Loucy (cell line): Measurements from ENCODE around the gene RPTOR.

Experiments used
- H2AFZ ChIP-seq: fragments of 200-600 bp; sonication (generic); 2 replicates; pipeline ENCODE4 v1.6.0; 2016; ENCODE audit warnings: antibody characterized with exemption, mild to moderate bottlenecking, low read length, moderate library complexity
- H3F3A ChIP-seq: fragments of 200-600 bp; 2 replicates; pipeline ENCODE4 v1.6.0; 2016; ENCODE audit warnings: antibody characterized with exemption, low read depth, mild to moderate bottlenecking
- H3K27me3 ChIP-seq: fragments of 200-600 bp; sonication (generic); 2 replicates; pipeline ENCODE4 v1.6.1; 2014; ENCODE audit warnings: low read length, mild to moderate bottlenecking; ENCODE audit not compliant: insufficient read depth, poor library complexity, severe bottlenecking
- H3K36me3 ChIP-seq: fragments of 200-600 bp; sonication (generic); 2 replicates; pipeline ENCODE4 v1.6.1; 2016; ENCODE audit warnings: low read length; ENCODE audit not compliant: insufficient read depth
- H3K4me1 ChIP-seq: fragments of 200-600 bp; sonication (generic); 2 replicates; pipeline ENCODE4 v1.5.1; 2014; ENCODE audit warnings: low read length, mild to moderate bottlenecking; ENCODE audit not compliant: insufficient read depth, poor library complexity, severe bottlenecking
- H3K4me2 ChIP-seq: fragments of 200-600 bp; sonication (generic); 2 replicates; pipeline ENCODE4 v1.6.0; 2014; ENCODE audit warnings: antibody characterized with exemption, low read length, low read depth, mild to moderate bottlenecking; ENCODE audit not compliant: poor library complexity, severe bottlenecking
- H3K4me3 ChIP-seq: fragments of 200-600 bp; sonication (generic); 2 replicates; pipeline ENCODE4 v1.5.1; 2014; ENCODE audit warnings: low read length, mild to moderate bottlenecking, mixed read lengths; ENCODE audit not compliant: poor library complexity, severe bottlenecking
- H3K79me2 ChIP-seq: fragments of 200-600 bp; sonication (generic); 2 replicates; pipeline ENCODE4 v1.6.1; 2014; ENCODE audit warnings: low read length; ENCODE audit not compliant: insufficient read depth
- H3K9ac ChIP-seq: fragments of 200-600 bp; sonication (generic); 2 replicates; pipeline ENCODE4 v1.6.0; 2014; ENCODE audit warnings: mild to moderate bottlenecking, low read depth, low read length, moderate library complexity; ENCODE audit not compliant: poor library complexity, severe bottlenecking
- H3K9me2 ChIP-seq: fragments of 200-600 bp; sonication (generic); replicated peaks from 2 replicates; pipeline ENCODE4 v1.6.1; 2016; ENCODE audit warnings: low read depth, low read length, mixed read lengths
- H3K9me3 ChIP-seq: fragments of 200-600 bp; sonication (generic); 2 replicates; pipeline ENCODE4 v1.6.1; 2014; ENCODE audit warnings: mild to moderate bottlenecking, antibody characterized with exemption, low read length, low read depth; ENCODE audit not compliant: insufficient read depth
- H4K20me1 ChIP-seq: fragments of 200-600 bp; sonication (generic); 2 replicates; pipeline ENCODE4 v1.6.0; 2014; ENCODE audit warnings: antibody characterized with exemption, low read length, mild to moderate bottlenecking; ENCODE audit not compliant: insufficient read depth, poor library complexity, severe bottlenecking
- EZH2phosphoT487 ChIP-seq: fragments of 200-600 bp; IDR thresholded peaks from 2 replicates; pipeline ENCODE4 v1.6.1; 2018; ENCODE audit warnings: antibody characterized with exemption, mild to moderate bottlenecking, moderate library complexity, borderline replicate concordance
- TF ChIP-seq, protein P1 (sequence below): fragments of 200-600 bp; sonication (generic); conservative IDR thresholded peaks from 2 replicates; pipeline ENCODE4 v1.5.1; 2014; ENCODE audit warnings: mild to moderate bottlenecking, antibody characterized with exemption, low read length

The RPTOR gene

DNA sequence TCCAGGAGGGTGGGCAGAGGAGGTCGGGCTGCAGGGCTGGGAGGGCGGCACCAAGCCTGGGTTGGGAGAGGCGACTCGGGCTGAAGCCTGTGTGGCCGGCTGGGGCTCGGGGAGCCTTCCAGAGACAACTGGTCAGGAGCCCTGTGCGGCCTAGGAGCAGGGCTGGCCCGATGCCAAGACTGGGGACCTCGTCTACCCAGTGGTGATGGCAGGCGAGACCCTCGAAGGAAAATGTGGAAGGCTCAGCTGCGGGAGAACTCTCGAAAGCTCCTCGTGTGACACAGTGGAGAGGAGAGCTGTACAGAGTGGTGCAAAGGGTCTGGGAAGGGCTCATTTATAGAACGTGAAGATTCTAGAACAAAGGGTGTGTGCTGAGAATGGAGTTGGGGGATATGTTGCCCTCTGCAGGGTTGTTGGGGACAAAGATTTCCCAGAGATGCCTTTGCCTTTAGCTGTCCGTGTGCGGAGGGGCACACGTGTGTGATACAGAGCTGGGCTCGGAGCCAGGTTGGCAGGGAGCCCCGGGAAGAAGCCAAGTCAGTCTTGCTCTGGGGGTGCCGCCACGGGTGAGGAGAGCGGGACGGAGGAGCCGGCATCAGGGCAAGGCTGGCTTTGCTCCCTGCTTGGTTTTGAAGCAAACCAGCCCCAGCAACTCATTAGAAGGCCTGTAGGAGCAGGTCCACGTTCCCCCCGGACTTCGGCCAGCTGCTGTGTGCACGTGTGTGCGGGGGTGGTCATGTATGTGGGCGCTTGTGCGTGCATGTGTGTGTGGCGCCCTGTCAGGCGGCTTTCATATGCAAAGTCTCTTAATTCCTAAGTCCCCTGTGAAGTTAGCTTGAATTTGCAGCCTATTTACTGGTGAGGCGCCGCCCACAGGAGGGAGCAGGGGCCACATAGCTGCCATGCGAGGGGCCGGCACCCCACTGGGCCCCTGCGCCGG lies 314.6 kb downstream of the RPTOR start:
- Histone ChIP-seq H2AFZ (no peak overlapping the region), H3K9me3 (no peaks in the 10 kb centered on the region), H3K4me1 (peaks cover 29% of the 10 kb centered on the region), H4K20me1 (no peaks in the 10 kb centered on the region), H3K36me3 (peaks cover 7% of the 10 kb centered on the region; the same call in 1 of the 2 replicates), H3K4me3 (no peak overlapping the region), H3K79me2 (no peaks in the 10 kb centered on the region), H3K9me2 (no peaks in the 10 kb centered on the region), H3F3A (no peaks in the 10 kb centered on the region), H3K4me2 (no peak overlapping the region), H3K27me3 (no peaks in the 10 kb centered on the region), H3K9ac (no peak overlapping the region)
- TF ChIP-seq EZH2phosphoT487, result no peak
- TF ChIP-seq, protein P1, sequence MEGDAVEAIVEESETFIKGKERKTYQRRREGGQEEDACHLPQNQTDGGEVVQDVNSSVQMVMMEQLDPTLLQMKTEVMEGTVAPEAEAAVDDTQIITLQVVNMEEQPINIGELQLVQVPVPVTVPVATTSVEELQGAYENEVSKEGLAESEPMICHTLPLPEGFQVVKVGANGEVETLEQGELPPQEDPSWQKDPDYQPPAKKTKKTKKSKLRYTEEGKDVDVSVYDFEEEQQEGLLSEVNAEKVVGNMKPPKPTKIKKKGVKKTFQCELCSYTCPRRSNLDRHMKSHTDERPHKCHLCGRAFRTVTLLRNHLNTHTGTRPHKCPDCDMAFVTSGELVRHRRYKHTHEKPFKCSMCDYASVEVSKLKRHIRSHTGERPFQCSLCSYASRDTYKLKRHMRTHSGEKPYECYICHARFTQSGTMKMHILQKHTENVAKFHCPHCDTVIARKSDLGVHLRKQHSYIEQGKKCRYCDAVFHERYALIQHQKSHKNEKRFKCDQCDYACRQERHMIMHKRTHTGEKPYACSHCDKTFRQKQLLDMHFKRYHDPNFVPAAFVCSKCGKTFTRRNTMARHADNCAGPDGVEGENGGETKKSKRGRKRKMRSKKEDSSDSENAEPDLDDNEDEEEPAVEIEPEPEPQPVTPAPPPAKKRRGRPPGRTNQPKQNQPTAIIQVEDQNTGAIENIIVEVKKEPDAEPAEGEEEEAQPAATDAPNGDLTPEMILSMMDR, result 0 out of 2 replicates have a peak, but pooled peaks have one; percentile 14

DNA sequence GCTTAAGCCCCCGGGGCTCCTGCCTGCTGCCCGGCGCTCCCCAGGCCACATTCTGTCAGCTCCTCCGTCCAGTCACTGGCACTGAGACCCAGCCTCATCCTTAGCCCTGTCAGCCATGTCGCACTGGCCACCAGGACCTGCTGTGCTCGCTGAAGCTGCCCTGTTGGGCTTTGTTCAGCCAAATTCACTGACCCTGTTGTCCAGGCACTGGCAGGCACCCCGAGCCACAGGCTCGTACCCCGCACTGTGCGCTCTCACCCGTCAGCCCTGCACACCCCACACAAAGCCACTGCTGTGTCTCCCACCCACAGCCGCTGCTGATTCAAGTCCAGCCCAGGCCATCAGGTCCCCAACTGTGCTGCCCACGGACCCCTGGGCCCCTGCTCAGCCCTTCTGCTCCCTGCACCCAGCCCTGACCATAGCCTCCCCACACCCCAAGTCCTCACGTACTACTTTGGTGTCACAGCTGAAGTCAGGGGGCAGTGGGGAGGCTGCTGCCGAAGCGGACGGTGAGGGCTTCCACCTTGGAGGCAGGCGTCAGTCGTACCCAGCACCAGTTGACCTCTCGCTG lies 315.5 kb downstream of the RPTOR start:
- TF ChIP-seq, protein P1, result no peak
- TF ChIP-seq EZH2phosphoT487, result no peak
- no peak overlapping the region for H3K4me2 ChIP-seq

DNA sequence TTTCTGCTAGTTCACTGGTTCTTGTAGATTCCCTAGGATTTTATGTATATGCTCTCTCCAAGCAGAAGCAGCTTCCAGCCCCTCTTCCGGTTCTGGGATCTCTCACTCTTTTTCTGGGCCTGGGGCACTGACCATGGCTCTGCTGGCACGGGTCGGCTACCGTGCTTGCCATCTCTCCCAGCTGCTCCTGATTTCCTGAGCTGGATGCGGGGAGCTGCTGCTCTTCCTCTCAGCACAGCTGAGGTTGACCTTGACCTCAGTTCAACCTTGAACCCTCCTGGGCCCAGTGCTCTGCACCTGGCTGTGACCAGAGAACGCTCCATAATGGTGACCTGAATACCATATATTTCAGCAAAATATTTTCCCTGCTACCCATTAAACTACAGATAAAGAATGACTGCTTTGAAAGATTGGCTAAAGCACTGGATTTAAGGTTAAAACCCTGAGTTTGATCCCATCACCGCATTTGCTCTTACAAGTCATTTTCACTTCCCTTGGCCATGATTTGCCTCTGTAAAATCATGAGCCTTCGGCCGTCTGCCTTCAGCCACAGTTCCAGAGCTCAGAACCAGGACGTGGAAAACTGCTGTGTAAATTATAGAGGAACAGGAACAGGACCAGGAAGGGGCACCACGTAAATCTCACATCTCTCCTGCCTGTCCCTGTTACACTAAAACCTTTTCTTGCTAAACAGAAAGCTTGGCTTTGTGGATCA lies 316.2 kb downstream of the RPTOR start:
- peaks cover 1% of the 10 kb centered on the region; the same call in 1 of the 2 replicates for H3K36me3 ChIP-seq
- no peaks in the 10 kb centered on the region for H3K27me3 ChIP-seq
- no peak overlapping the region for H2AFZ ChIP-seq
- no peaks in the 10 kb centered on the region for H3K9me3 ChIP-seq
- H3K79me2 ChIP-seq, result no peaks in the 10 kb centered on the region
- H3F3A ChIP-seq, result no peaks in the 10 kb centered on the region
- peak overlapping the region; percentile 23 for H3K4me2 ChIP-seq
- peaks cover 28% of the 10 kb centered on the region for H3K4me1 ChIP-seq
- H3K9ac ChIP-seq, result peak overlapping the region; percentile 48
- no peaks in the 10 kb centered on the region for H3K9me2 ChIP-seq
- no peaks in the 10 kb centered on the region for H4K20me1 ChIP-seq
- no peak overlapping the region for H3K4me3 ChIP-seq
- no peak for TF ChIP-seq EZH2phosphoT487
- TF ChIP-seq, protein P1, result no peak

More for the DNA sequence above, 315.5 kb downstream of the RPTOR start:
- peaks cover 7% of the 10 kb centered on the region; the same call in 1 of the 2 replicates for H3K36me3 ChIP-seq
- H3K9me3 ChIP-seq, result no peaks in the 10 kb centered on the region
- H3K4me1 ChIP-seq, result peaks cover 29% of the 10 kb centered on the region
- no peak overlapping the region for H3K4me3 ChIP-seq
- H2AFZ ChIP-seq, result no peak overlapping the region
- no peaks in the 10 kb centered on the region for H3K79me2 ChIP-seq
- H4K20me1 ChIP-seq, result no peaks in the 10 kb centered on the region
- no peak overlapping the region for H3K9ac ChIP-seq
- no peaks in the 10 kb centered on the region for H3K9me2 ChIP-seq
- no peaks in the 10 kb centered on the region for H3K27me3 ChIP-seq
- no peaks in the 10 kb centered on the region for H3F3A ChIP-seq
